Vagina (tissue), 2 donors: ENCODE data around the gene CCDC7. TPM values are rescaled to one million over a fixed set of nuclear protein-coding genes. Genes with fewer than 3 reads are reported as not detected.
"Not testable (repeated sequence)": the region's sequence is repeated elsewhere in the genome, so short reads cannot be mapped to it uniquely, and the experiment has no call there.

ENCODE experiments used
- DNase-seq, 2 donors: peaks; one replicate each; pipeline ENCODE4 v3.0.0-alpha.2; 2017; ENCODE audit errors: extremely low spot score in 2 of 2
- H3K27ac ChIP-seq: fragments of 200-600 bp; sonication (generic); one replicate; pipeline ENCODE4 v1.5.1; 2019
- H3K27me3 ChIP-seq: fragments of 200-600 bp; sonication (generic); one replicate; pipeline ENCODE4 v1.5.1; 2019
- H3K36me3 ChIP-seq, 2 donors: fragments of 200-600 bp; sonication (generic); one replicate each; pipeline ENCODE4 v1.5.1; 2017 to 2019
- H3K4me1 ChIP-seq: fragments of 200-600 bp; sonication (generic); one replicate; pipeline ENCODE4 v1.5.1; 2019
- H3K4me3 ChIP-seq, 2 donors: fragments of 200-600 bp; sonication (generic); 1 replicate in 1 of 2; 2 replicates in 1 of 2; pipeline ENCODE4 v1.5.1; 2016 to 2019
- H3K9me3 ChIP-seq: fragments of 200-600 bp; sonication (generic); one replicate; pipeline ENCODE4 v1.5.1; 2019
- POLR2A ChIP-seq, 2 donors: fragments of 450-650 bp; IDR thresholded peaks; one replicate each; pipeline ENCODE4 v1.6.1; 2017; ENCODE audit warnings: antibody characterized with exemption in 2 of 2, mild to moderate bottlenecking in 2 of 2, moderate library complexity in 2 of 2
- POLR2AphosphoS5 ChIP-seq, 2 donors: sonication (generic); formaldehyde crosslinking; IDR thresholded peaks; one replicate each; pipeline ENCODE4 v1.9.0; 2017; ENCODE audit warnings: antibody characterized with exemption in 2 of 2, mild to moderate bottlenecking in 2 of 2, low read depth in 1 of 2; ENCODE audit not compliant: insufficient read depth in 1 of 2
- intact Hi-C: fragments of 100-400 bp; cut with DNase I; formaldehyde crosslinking; loops from one replicate; pipeline ENCODE4 v1.15.1; 2023
- total RNA-seq: library from RNA; depleted of rRNA; stranded (reverse); fragments of >200 nt; gene quantifications from one replicate; pipeline ENCODE4 v1.2.3, GENCODE V29; 2016
- TF ChIP-seq, protein P1 (sequence below), 3 experiments: fragments of 450-650 bp in 2 of 3; fragments of 200-600 bp in 1 of 3; sonication (generic) in 1 of 3; IDR thresholded peaks; one replicate each; pipeline ENCODE4 v1.5.1; 2017 to 2019; ENCODE audit warnings: antibody characterized with exemption in 3 of 3, mild to moderate bottlenecking in 2 of 3, moderate library complexity in 2 of 3

CCDC7 gene
- total RNA-seq, 1 donor from 2014 or later, result 22.8 TPM

GRCh38 chr10:32731527-32731926 lies 285.6 kb downstream of the CCDC7 start:
- DNase-seq, result no peak
- TF ChIP-seq POLR2A (IDR thresholded peaks at IDR 0.05), result no peak
- TF ChIP-seq POLR2AphosphoS5 (IDR thresholded peaks at IDR 0.05; ENCODE audit: insufficient read depth in 1 of 2, low read depth in 1 of 2), result no peak
- TF ChIP-seq, protein P1, sequence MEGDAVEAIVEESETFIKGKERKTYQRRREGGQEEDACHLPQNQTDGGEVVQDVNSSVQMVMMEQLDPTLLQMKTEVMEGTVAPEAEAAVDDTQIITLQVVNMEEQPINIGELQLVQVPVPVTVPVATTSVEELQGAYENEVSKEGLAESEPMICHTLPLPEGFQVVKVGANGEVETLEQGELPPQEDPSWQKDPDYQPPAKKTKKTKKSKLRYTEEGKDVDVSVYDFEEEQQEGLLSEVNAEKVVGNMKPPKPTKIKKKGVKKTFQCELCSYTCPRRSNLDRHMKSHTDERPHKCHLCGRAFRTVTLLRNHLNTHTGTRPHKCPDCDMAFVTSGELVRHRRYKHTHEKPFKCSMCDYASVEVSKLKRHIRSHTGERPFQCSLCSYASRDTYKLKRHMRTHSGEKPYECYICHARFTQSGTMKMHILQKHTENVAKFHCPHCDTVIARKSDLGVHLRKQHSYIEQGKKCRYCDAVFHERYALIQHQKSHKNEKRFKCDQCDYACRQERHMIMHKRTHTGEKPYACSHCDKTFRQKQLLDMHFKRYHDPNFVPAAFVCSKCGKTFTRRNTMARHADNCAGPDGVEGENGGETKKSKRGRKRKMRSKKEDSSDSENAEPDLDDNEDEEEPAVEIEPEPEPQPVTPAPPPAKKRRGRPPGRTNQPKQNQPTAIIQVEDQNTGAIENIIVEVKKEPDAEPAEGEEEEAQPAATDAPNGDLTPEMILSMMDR (IDR thresholded peaks at IDR 0.05), result no peak
- Histone ChIP-seq H3K27ac (no peak overlapping the region), H3K36me3 (no peaks in the 10 kb centered on the region), H3K4me3 (no peak overlapping the region), H3K9me3 (no peaks in the 10 kb centered on the region), H3K4me1 (no peaks in the 10 kb centered on the region), H3K27me3 (no peaks in the 10 kb centered on the region)
- intact Hi-C loops, result no loop called here

DNA sequence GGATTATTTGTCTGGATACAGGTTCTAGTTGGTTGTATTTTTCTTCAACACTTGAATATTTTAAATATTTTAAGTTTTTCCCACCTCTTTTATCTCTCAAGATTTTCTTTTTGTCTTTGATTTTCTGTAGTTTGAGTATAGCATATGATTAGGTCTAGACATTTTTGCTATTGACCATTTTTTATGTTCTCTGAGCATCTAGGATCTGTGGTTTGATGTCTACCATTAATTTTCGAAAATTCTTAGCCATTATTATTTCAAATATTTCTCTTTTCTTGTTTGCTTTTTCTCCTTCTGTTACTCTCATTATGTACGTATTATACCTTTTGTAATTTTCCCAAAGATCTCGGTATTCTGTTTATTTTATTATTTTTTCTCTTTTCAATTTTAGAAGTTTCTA lies 293.0 kb downstream of the CCDC7 start:
- no peaks in the 10 kb centered on the region for H3K4me1 ChIP-seq
- no peaks in the 10 kb centered on the region for H3K27me3 ChIP-seq
- no peak for DNase-seq

DNA sequence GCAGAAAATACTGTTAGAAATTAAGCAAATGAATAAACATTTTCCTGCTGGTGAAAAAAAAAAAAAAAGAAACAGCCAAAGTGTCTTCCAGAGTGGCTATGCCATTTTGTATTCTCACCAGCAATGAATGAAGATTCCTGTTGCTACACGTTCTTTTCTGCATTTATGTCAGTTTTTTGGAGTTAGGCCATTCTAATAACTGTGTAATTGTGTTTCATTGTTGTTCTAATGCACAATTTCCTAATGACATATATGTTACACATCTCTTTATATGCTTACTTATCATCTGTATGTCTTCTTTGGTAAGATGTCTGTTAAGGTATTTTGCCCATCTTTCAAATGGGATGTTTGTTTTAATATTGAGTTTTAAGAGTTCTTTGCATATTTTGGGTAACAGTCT lies 298.4 kb downstream of the CCDC7 start:
- Histone ChIP-seq H3K27ac (no peak overlapping the region), H3K4me1 (no peaks in the 10 kb centered on the region), H3K4me3 (no peak overlapping the region), H3K27me3 (no peaks in the 10 kb centered on the region), H3K9me3 (no peaks in the 10 kb centered on the region), H3K36me3 (no peaks in the 10 kb centered on the region)
- TF ChIP-seq POLR2AphosphoS5 (IDR thresholded peaks at IDR 0.05; ENCODE audit: insufficient read depth in 1 of 2, low read depth in 1 of 2) (no peak), POLR2A (IDR thresholded peaks at IDR 0.05) (no peak)
- TF ChIP-seq, protein P1 (IDR thresholded peaks at IDR 0.05), result no peak
- no peak for DNase-seq
- intact Hi-C loops, result no loop called here

More for the DNA sequence above, 293.0 kb downstream of the CCDC7 start:
- H3K4me3 ChIP-seq, result no peak overlapping the region
- H3K36me3 ChIP-seq, result no peaks in the 10 kb centered on the region
- no peaks in the 10 kb centered on the region for H3K9me3 ChIP-seq
- intact Hi-C loops, result no loop called here
- no peak for TF ChIP-seq POLR2A (IDR thresholded peaks at IDR 0.05)
- TF ChIP-seq POLR2AphosphoS5 (IDR thresholded peaks at IDR 0.05; ENCODE audit: insufficient read depth in 1 of 2, low read depth in 1 of 2), result no peak
- TF ChIP-seq, protein P1 (IDR thresholded peaks at IDR 0.05), result no peak
- no peak overlapping the region for H3K27ac ChIP-seq

- TF ChIP-seq, protein P1 (IDR thresholded peaks at IDR 0.05), result no peak
- TF ChIP-seq POLR2AphosphoS5 (IDR thresholded peaks at IDR 0.05; ENCODE audit: insufficient read depth in 1 of 2, low read depth in 1 of 2) (no peak), POLR2A (IDR thresholded peaks at IDR 0.05) (no peak)
- no peak overlapping the region for H3K27ac ChIP-seq
- no peaks in the 10 kb centered on the region for H3K4me1 ChIP-seq
- no peaks in the 10 kb centered on the region for H3K9me3 ChIP-seq
- H3K4me3 ChIP-seq, result no peak overlapping the region
- H3K36me3 ChIP-seq, result no peaks in the 10 kb centered on the region
- intact Hi-C loops, result no loop called here
- no peaks in the 10 kb centered on the region for H3K27me3 ChIP-seq
- no peak for DNase-seq
Observed at GRCh38 chr10:32746869-32747268, 300.9 kb downstream of the CCDC7 start.

GRCh38 chr10:32751582-32751981 lies 305.6 kb downstream of the CCDC7 start:
- no peaks in the 10 kb centered on the region for H3K4me1 ChIP-seq
- DNase-seq, result no peak
- TF ChIP-seq, protein P1 (IDR thresholded peaks at IDR 0.05), result no peak
- TF ChIP-seq POLR2A (IDR thresholded peaks at IDR 0.05) (no peak), POLR2AphosphoS5 (IDR thresholded peaks at IDR 0.05; ENCODE audit: insufficient read depth in 1 of 2, low read depth in 1 of 2) (no peak)
- intact Hi-C loops, result no loop called here
- H3K36me3 ChIP-seq, result no peaks in the 10 kb centered on the region
- H3K4me3 ChIP-seq, result no peak overlapping the region
- no peak overlapping the region for H3K27ac ChIP-seq
- peaks cover 5% of the 10 kb centered on the region for H3K9me3 ChIP-seq
- H3K27me3 ChIP-seq, result no peaks in the 10 kb centered on the region

DNA sequence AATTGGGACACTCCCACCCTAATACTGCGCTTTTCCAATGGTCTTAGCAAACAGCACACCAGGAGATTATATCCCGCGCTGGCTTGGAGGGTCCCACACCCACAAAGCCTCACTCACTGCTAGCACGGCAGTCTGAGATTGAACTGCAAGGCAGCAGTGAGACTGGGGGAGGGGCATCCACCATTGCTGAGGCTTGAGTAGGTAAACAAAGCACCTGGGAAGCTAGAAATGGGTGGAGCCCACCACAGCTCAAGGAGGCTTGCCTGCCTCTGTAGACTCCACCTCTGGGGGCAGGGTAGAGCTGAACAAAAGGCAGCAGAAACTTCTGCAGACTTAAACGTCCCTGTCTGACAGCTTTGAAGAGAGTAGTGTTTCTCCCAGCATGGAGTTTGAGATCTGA lies 309.0 kb downstream of the CCDC7 start:
- DNase-seq, H3K27ac ChIP-seq, H3K36me3 ChIP-seq, H3K4me3 ChIP-seq, intact Hi-C loops, H3K27me3 ChIP-seq, H3K4me1 ChIP-seq, H3K9me3 ChIP-seq: not testable (repeated sequence)
